ENCODE measurements around the gene ERV3-1. TPM values are rescaled to one million over a fixed set of nuclear protein-coding genes. Genes with fewer than 3 reads are reported as not detected.

Gene ERV3-1
- total and polyA plus RNA-seq, 9 of the 15 experiments (the other 6 are each of a cell fraction or from before 2014, with no cell fraction given) = 10.2 to 30.0 (median 22.0) TPM

GRCh38 chr7:65006094-65006992 lies at the start of gene ERV3-1 (continued):
- no peak for TF ChIP-seq MED1 (CRISPR knock-in tag; IDR thresholded peaks at IDR 0.05; ENCODE audit: borderline replicate concordance)
- no peak for TF ChIP-seq POLR3A (IDR thresholded peaks at IDR 0.05; ENCODE audit: borderline replicate concordance, extremely low read depth, insufficient read depth, insufficient read length)
- no peak for TF ChIP-seq TEAD4 (IDR thresholded peaks at IDR 0.05; ENCODE audit: low read length)
- TF ChIP-seq TEAD4 (CRISPR knock-in tag; IDR thresholded peaks at IDR 0.05; ENCODE audit: borderline replicate concordance) = no peak
- no peak for TF ChIP-seq HMBOX1 (IDR thresholded peaks at IDR 0.05)
- peak; percentile 99 for TF ChIP-seq SUPT5H (IDR thresholded peaks at IDR 0.05)
- TF ChIP-seq BRF2 (IDR thresholded peaks at IDR 0.05; ENCODE audit: borderline replicate concordance, insufficient read depth, insufficient read length) = no peak
- no peak for TF ChIP-seq HDGF (IDR thresholded peaks at IDR 0.05)
- no peak for TF ChIP-seq SIRT6 (IDR thresholded peaks at IDR 0.05; ENCODE audit: low read depth, low read length)
- peak; percentile 70 for TF ChIP-seq ATF7 (IDR thresholded peaks at IDR 0.05)
- TF ChIP-seq ZNF395 (CRISPR knock-in tag; IDR thresholded peaks at IDR 0.05) = no peak
- TF ChIP-seq ZNF311 (CRISPR knock-in tag; IDR thresholded peaks at IDR 0.05) = no peak
- no peak for TF ChIP-seq MXI1 (IDR thresholded peaks at IDR 0.05; ENCODE audit: low read depth, low read length)
- no peak for TF ChIP-seq RFX7 (CRISPR knock-in tag; IDR thresholded peaks at IDR 0.05)
- no peak for TF ChIP-seq WHSC1 (IDR thresholded peaks at IDR 0.05; ENCODE audit: low read length)
- TF ChIP-seq ATF3 (IDR thresholded peaks at IDR 0.05) = no peak
- TF ChIP-seq ATF3 (CRISPR knock-in tag; conservative IDR thresholded peaks at IDR 0.05) = no peak; the same call in 1 of the 2 replicates
- TF ChIP-seq MAFF (IDR thresholded peaks at IDR 0.05; ENCODE audit: low read length) = no peak
- TF ChIP-seq GATAD2B (IDR thresholded peaks at IDR 0.05; ENCODE audit: borderline replicate concordance) = peak; percentile 32; the same call in 1 of the 2 replicates
- TF ChIP-seq CC2D1A (IDR thresholded peaks at IDR 0.05) = peak; percentile 83
- TF ChIP-seq HIVEP1 (CRISPR knock-in tag; IDR thresholded peaks at IDR 0.05) = no peak
- TF ChIP-seq HOXB6 (CRISPR knock-in tag; IDR thresholded peaks at IDR 0.05; ENCODE audit: borderline replicate concordance) = no peak
- 0 out of 2 replicates have a peak, but pooled peaks have one; percentile 2 for TF ChIP-seq TAL1 (IDR thresholded peaks at IDR 0.05)
- TF ChIP-seq SAP30 (IDR thresholded peaks at IDR 0.05; ENCODE audit: borderline replicate concordance, insufficient read depth, low read depth, low read length, poor library complexity, severe bottlenecking) = peak; percentile 82

All from K562 (cell line).